ENCODE data around the gene MARVELD1.

MARVELD1 gene

GRCh38 chr10:97721871-97722780 lies 8.6 kb downstream of the MARVELD1 start:
- Mint-ChIP-seq H3K27me3 (peaks cover 25% of the 10 kb centered on the region), H3K36me3 (no peaks in the 10 kb centered on the region), H3K4me3 (no peak overlapping the region), H3K4me1 (no peaks in the 10 kb centered on the region), H3K27ac (no peak overlapping the region), H3K9me3 (no peaks in the 10 kb centered on the region)
- CTCF ChIA-PET, result interaction anchor here (0.6 to 14.9 kb wide), 5 partner anchors 9 to 25 kb away, joined by 3 to 402 read pairs (median 3); partner anchors contain the start of gene MARVELD1
- no peak for DNase-seq

DNA sequence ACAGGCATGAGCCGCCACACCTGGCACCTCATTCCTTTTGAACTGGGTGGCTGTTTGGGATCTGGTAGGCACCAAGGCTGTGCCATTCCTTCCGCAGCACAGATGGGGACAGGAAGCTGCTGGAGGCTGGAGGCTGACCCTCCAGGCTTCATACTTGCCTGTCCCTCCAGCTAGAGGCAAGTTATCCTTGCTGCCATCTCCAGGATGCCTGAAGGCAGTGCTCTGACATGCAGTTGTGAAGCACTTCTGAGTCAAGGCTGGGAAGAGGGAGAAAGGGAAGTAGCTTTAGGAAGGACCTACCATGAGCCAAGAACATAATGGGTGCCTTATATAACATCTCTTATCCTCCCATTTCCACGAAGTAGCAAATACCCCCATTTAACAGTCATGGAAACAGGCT lies 9.5 kb downstream of the MARVELD1 start:
- CTCF ChIA-PET, result interaction anchor here (1.3 to 14.9 kb wide), 2 partner anchors 8 to 15 kb away, joined by 3 to 402 read pairs; partner anchors contain the start of gene MARVELD1
- no peak for DNase-seq
- Mint-ChIP-seq H3K27me3 (peaks cover 17% of the 10 kb centered on the region), H3K9me3 (no peaks in the 10 kb centered on the region), H3K4me3 (no peak overlapping the region), H3K4me1 (no peaks in the 10 kb centered on the region), H3K36me3 (no peaks in the 10 kb centered on the region), H3K27ac (no peak overlapping the region)

GRCh38 chr10:97724341-97724941 lies 10.9 kb downstream of the MARVELD1 start:
- no peaks in the 10 kb centered on the region for H3K36me3 Mint-ChIP-seq
- DNase-seq, result no peak
- H3K27me3 Mint-ChIP-seq, result peaks cover 7% of the 10 kb centered on the region
- no peaks in the 10 kb centered on the region for H3K9me3 Mint-ChIP-seq
- CTCF ChIA-PET, result interaction anchor here (0.6 to 14.9 kb wide), 5 partner anchors 8 to 48 kb away, joined by 3 to 402 read pairs (median 4); partner anchors contain the start of genes MARVELD1 and ZFYVE27
- no peaks in the 10 kb centered on the region for H3K4me1 Mint-ChIP-seq
- no peak overlapping the region for H3K27ac Mint-ChIP-seq
- H3K4me3 Mint-ChIP-seq, result no peak overlapping the region

DNA sequence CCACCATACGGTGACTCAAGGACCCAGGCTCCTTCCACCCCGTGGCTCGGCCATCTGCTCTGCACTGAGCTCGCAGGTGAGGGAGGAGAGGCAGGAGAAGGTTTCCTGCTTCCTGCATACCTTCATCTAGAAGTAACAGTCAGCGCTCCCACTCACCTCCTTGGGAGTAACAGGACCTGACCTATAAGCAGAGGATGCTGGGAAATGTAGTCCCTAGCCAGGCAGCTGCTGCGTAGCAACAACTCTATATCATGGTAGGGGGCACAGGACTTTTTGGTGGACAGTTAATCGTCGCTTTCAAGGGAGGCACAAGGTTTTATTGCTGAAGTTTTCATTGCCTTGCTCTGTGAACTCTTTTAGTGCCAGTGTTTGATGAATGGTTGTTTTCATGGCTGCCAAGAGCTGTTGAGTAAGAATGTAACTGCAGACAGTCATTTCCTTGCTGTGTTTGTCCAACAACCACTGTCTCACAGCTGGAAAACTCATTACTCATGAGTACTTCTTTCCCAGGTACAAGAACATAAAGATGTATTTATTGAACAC lies 13.2 kb downstream of the MARVELD1 start:
- H3K4me3 Mint-ChIP-seq, result no peak overlapping the region
- no peak for DNase-seq
- H3K4me1 Mint-ChIP-seq, result no peaks in the 10 kb centered on the region
- H3K27me3 Mint-ChIP-seq, result peaks cover 5% of the 10 kb centered on the region
- CTCF ChIA-PET, result interaction anchor here (0.9 to 14.9 kb wide), 3 partner anchors 10 to 19 kb away, joined by 3 to 402 read pairs (median 5); partner anchors contain the start of genes MARVELD1 and ZFYVE27
- H3K27ac Mint-ChIP-seq, result no peak overlapping the region
- H3K36me3 Mint-ChIP-seq, result no peaks in the 10 kb centered on the region
- H3K9me3 Mint-ChIP-seq, result no peaks in the 10 kb centered on the region

DNA sequence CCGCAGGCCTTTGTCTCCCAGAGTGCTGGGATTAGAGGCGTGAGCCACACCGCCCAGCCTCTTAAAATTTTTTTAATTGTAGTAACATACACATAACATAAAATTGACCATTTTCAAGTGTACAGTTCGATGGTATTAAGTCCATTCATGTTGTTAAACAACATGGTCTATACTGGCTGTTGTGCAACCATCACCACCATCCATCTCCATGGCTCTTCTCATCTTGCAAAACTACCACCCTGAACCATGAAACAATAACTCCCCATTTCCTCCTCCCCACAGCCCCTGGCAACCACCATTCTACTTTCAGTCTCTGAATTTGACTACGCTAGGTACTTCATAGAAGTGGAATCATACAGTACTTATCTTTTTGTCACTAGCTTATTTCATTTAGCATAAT lies 15.5 kb downstream of the MARVELD1 start:
- no peak for DNase-seq
- Mint-ChIP-seq H3K4me1 (no peaks in the 10 kb centered on the region), H3K4me3 (no peak overlapping the region), H3K27me3 (peaks cover 8% of the 10 kb centered on the region), H3K36me3 (no peaks in the 10 kb centered on the region), H3K9me3 (no peaks in the 10 kb centered on the region), H3K27ac (no peak overlapping the region)
- CTCF ChIA-PET, result interaction anchor here (1.4 to 14.9 kb wide), 2 partner anchors 21 to 52 kb away, joined by 10 to 402 read pairs; partner anchors contain the start of gene MARVELD1

DNA sequence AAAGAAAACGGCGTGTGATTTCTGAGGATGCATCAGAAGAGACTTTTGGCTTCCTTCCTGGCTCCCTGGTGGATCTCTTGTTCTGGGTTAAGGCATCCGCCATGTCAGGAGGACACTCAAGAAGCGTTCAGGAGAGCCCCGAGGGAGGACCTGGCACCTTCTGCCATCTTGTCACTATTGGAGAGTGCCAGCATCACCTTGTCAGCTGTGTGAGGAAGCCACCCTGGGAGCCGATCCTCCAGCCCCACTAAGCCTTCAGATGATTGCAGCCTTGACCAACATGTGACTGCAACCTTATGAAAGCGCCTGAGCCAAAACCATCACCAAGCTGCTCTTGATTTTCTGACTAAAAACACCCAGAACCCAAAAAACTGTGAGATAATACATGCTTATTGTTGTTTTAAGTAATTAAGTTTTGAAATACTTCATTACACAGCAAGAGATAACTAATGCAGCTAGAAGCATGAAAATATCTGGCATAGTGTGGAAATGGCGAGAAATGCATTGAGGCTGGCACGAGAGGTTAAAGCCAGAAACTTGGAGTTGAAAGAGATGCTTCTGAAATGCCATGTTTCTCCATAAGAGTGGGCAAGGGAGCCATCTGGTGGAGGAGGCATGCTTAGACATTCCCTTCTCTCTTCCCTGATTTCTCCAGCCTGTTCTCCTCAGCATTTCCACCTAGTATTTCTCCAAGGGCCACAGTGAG lies 18.0 kb downstream of the MARVELD1 start:
- DNase-seq, result peak; percentile 69
- CTCF ChIA-PET, result interaction anchor here (0.5 to 14.9 kb wide), 9 partner anchors 9 to 160 kb away, joined by 3 to 402 read pairs (median 6); partner anchors contain the start of genes AVPI1 and MARVELD1
- Mint-ChIP-seq H3K27me3 (peaks cover 9% of the 10 kb centered on the region), H3K36me3 (no peaks in the 10 kb centered on the region), H3K4me1 (peaks cover 10% of the 10 kb centered on the region), H3K9me3 (no peaks in the 10 kb centered on the region), H3K4me3 (no peak overlapping the region), H3K27ac (no peak overlapping the region)

DNA sequence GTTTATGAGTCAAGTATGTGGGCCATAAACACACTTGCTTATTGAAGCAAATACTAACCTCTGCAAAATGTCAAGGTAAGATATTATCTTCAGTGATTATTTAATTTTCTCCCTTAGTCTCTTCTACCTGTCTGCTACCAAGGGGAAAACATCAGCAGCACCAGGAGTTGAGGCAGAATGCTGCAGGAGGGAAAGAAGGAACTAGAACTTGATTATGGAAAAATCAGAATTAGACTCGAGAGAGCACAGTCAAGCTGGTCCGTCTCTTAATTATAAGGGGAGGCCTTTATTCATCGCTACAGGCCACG lies 18.5 kb downstream of the MARVELD1 start:
- CTCF ChIA-PET, result interaction anchor here (0.5 to 14.9 kb wide), 6 partner anchors 8 to 118 kb away, joined by 3 to 402 read pairs (median 3); partner anchors contain the start of gene MARVELD1
- Mint-ChIP-seq H3K4me3 (no peak overlapping the region), H3K27me3 (peaks cover 12% of the 10 kb centered on the region), H3K36me3 (peaks cover 1% of the 10 kb centered on the region), H3K4me1 (peaks cover 15% of the 10 kb centered on the region), H3K27ac (no peak overlapping the region), H3K9me3 (no peaks in the 10 kb centered on the region)
- DNase-seq, result no peak

- Mint-ChIP-seq H3K27ac (no peak overlapping the region), H3K4me3 (no peak overlapping the region), H3K9me3 (no peaks in the 10 kb centered on the region), H3K36me3 (peaks cover 10% of the 10 kb centered on the region), H3K4me1 (peaks cover 23% of the 10 kb centered on the region), H3K27me3 (peaks cover 13% of the 10 kb centered on the region)
- no peak for DNase-seq
- CTCF ChIA-PET, result interaction anchor here (0.9 to 14.9 kb wide), 4 partner anchors 16 to 55 kb away, joined by 3 to 402 read pairs (median 4); partner anchors contain the start of gene MARVELD1
Measured at GRCh38 chr10:97733256-97733655, 19.7 kb downstream of the MARVELD1 start.

DNA sequence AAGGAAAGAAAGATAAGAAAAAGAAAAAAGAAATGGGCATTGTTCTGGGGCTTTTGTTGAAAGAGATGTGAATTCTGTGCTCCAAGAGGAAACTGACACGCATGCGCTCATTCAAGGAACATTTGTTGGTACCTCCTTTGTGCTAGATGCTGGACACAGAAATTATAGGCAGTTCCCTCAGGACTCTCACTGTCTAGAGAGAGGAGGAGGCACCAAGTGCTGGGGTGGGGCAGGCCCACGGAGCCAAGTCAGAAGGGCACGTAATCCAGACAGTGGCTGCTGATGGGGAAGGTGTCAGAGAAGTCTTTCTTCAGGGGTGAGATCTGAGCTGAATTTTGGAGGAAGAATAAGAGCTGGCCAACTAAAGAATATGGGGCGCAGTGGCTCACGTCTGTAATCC lies 20.5 kb downstream of the MARVELD1 start:
- H3K36me3 Mint-ChIP-seq, result peaks cover 13% of the 10 kb centered on the region
- no peak overlapping the region for H3K4me3 Mint-ChIP-seq
- no peak overlapping the region for H3K27ac Mint-ChIP-seq
- H3K9me3 Mint-ChIP-seq, result no peaks in the 10 kb centered on the region
- peaks cover 29% of the 10 kb centered on the region for H3K4me1 Mint-ChIP-seq
- CTCF ChIA-PET, result interaction anchor here (0.7 to 14.9 kb wide), 5 partner anchors 17 to 1369 kb away, joined by 3 to 402 read pairs (median 4); partner anchors contain the start of gene MARVELD1
- peaks cover 13% of the 10 kb centered on the region for H3K27me3 Mint-ChIP-seq
- no peak for DNase-seq

DNA sequence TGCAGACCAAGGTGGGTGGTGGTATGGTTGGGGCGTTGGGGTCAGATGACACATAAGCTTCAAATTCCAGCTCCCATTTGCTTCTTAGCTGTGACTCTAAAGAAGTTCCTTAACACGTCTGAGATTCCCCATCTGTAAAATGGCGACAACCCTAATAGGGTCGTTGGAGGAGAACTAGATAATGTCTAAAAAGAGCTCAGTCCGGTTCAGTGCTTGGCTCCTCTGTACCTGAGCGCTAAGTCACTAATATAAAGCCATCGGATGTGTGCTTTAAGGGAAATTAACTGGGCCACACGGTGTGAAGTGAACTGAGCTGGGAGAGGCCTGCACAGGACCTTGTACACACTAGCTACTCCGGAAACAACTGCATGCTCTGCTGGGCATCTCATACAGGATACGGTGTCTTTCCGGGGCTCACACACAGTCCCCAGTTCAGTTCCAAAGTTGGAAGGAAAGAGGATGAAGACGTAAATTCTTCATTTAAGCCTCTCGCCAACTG lies 22.9 kb downstream of the MARVELD1 start:
- CTCF ChIA-PET, result interaction anchor here (1.0 to 14.9 kb wide), 8 partner anchors 9 to 59 kb away, joined by 3 to 402 read pairs (median 5); partner anchors contain the start of genes AVPI1 and MARVELD1
- H3K9me3 Mint-ChIP-seq, result no peaks in the 10 kb centered on the region
- DNase-seq, result no peak
- H3K4me1 Mint-ChIP-seq, result peaks cover 43% of the 10 kb centered on the region
- H3K36me3 Mint-ChIP-seq, result peaks cover 32% of the 10 kb centered on the region
- peak overlapping the region; percentile 93 for H3K27ac Mint-ChIP-seq
- peaks cover 13% of the 10 kb centered on the region for H3K27me3 Mint-ChIP-seq
- peak overlapping the region; percentile 95 for H3K4me3 Mint-ChIP-seq

DNA sequence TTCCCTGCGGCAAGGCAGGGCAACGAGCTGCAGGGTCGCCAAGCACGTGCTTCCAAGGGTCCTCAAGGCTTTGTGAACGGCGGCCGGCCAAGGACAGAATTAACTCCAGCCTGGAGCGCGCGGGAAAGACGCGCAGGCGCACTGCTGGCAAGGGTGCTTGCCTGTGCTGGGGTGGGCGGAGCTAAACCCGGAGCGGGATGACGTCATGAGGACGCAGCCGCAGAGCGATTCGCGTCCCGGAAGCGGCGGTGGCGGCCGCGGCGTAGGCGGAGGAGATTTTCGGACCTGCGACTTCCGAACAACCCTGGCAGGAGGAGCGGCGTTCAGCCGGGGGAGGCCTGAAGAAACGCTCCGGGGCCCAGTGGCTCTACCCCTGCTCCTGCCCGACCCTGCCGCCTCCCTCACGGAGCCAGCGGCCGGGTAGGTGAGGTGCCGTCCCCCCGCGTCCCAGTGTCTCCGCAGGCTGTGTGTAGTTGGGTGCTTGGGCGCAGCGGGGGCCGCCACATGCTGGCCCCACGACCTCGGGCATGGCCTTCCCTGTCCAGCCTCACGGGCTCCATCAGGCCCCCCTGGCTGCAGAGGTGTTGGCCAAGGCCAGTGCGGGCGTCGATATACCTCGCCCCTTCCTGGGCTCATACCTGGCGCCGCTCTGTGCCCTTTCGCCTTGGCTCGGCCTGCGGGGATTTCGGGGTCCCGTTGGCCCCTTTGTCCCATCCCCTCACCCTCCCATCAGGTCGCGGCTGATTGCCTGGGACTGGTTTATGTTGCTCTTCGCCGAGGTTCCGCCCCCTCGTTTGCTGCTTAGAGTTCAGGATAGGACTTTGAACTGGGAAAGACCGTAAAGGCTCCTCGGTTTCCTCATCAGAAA lies 23.6 kb downstream of the MARVELD1 start, which contains the start of gene ZFYVE27:
TSS of gene ZFYVE27 (plus strand) at position 227 of the 868 bp plus-strand sequence. CDS start 1,350 bp downstream, outside the sequence.
- peaks cover 43% of the 10 kb centered on the region for H3K4me1 Mint-ChIP-seq
- H3K9me3 Mint-ChIP-seq, result no peaks in the 10 kb centered on the region
- H3K4me3 Mint-ChIP-seq, result peak within 1 kb of the TSS; percentile 95
- peak within 1 kb of the TSS; percentile 93 for H3K27ac Mint-ChIP-seq
- H3K27me3 Mint-ChIP-seq, result peaks cover 9% of the 10 kb centered on the region
- peaks cover 33% of the 10 kb centered on the region for H3K36me3 Mint-ChIP-seq
- CTCF ChIA-PET, result interaction anchor here (1.0 to 14.9 kb wide), 7 partner anchors 10 to 60 kb away, joined by 3 to 402 read pairs (median 5); partner anchors contain the start of genes AVPI1 and MARVELD1
- DNase-seq, result peak; percentile 97

GRCh38 chr10:97737770-97738265 lies 24.3 kb downstream of the MARVELD1 start:
- H3K27ac Mint-ChIP-seq, result peak overlapping the region; percentile 93
- peaks cover 43% of the 10 kb centered on the region for H3K4me1 Mint-ChIP-seq
- H3K4me3 Mint-ChIP-seq, result peak overlapping the region; percentile 95
- DNase-seq, result no peak
- H3K27me3 Mint-ChIP-seq, result peaks cover 9% of the 10 kb centered on the region
- CTCF ChIA-PET, result no interaction called here
- no peaks in the 10 kb centered on the region for H3K9me3 Mint-ChIP-seq
- H3K36me3 Mint-ChIP-seq, result peaks cover 35% of the 10 kb centered on the region
